Fibroblast of skin of left quadriceps (primary cell): ENCODE measurements around the gene EMC6.

Experiments
- DNase-seq, 2 experiments: peaks; one replicate each; pipeline ENCODE4 v3.0.0-alpha.2; 2013; ENCODE audit warnings: low read depth in 2 of 2

The EMC6 gene

DNA sequence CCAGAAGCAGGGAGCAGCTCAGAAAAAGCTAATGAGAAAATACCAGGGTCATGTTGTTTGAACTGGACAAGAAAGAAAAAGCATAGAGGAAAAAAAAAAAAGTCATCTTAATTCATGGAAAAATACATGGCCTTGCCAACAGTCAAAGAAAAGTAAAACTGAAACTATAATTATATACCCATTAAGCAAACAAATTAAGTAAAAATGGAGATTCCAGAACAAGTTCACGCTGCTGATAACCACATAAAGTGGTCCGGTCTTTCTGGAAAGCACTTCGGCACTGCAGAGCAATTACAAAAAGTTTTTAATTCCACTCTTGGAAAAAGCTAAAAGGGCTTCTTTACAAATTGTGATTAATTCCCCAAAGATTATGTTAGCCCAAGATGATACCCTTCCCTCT is 39.8 kb downstream of the EMC6 start:
- DNase-seq = no peak

GRCh38 chr17:3710951-3711383 is 42.4 kb downstream of the EMC6 start:
- DNase-seq = no peak

DNA sequence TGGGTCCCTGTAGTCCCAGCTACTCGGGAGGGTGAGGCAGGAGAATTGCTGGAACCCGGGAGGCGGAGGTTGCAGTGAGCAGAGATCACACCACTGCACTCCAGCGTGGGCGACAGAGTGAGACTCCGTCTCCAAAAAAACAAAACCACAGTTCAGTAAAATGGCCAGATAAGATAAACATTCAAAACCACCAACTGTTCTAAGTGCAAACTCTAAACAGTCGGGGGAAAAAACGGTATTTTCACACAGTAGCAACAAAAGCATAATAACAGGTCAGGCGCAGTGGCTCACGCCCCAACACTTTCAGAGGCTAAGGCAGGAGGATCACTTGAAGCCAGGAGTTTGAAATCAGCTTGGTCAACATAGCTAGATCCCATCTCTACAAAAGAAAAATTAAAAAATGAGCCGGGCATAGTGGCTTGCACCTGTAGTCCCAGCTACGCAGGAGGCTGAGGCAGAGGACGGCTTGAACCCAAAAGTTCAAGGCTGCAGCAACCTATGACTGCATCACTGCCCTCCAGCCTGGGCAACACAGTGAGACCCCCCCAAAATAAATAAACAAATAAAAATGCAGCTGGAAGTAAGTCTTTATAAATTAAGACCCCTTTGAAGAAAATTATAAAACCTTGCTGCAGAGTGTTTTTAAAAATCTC is 44.3 kb downstream of the EMC6 start:
- DNase-seq = no peak

DNA sequence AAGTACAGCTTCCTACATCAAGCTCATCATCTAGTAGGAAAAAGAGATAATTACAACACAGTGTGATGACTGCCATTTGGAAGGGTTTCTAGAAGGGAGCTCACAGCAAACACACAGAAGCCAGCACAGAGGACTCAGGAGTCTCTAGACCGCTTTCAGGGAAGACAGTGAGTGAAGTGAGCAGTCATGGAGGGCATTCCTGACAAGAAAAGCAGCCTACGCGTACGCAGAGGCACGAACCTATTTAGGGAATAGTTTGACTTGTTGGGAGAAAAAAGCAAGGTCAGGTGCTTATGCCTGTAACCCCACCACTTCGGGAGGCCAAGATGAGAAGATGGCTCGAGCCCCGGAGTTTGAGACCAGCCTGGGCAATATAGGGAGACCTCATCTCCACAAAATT is 46.7 kb downstream of the EMC6 start:
- DNase-seq = no peak

DNA sequence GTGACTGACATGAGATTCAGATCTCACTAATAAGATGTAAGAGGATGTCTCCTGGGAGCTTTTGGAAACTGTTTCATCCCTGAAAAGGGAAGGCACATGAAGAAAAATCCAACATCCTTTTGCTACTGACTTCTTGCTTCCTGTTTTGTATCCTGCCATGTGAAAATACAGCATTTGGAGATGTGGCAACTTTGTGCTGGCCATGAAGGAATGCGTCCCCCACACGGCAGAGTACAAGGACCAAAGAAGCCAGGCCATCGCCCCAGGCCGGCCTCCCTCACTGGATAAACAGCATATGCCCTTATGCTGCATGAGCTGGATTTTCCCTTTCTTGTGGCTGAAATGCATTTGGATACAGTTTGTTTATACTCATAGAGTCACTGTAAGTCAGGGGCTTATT is 49.6 kb downstream of the EMC6 start:
- no peak for DNase-seq

DNA sequence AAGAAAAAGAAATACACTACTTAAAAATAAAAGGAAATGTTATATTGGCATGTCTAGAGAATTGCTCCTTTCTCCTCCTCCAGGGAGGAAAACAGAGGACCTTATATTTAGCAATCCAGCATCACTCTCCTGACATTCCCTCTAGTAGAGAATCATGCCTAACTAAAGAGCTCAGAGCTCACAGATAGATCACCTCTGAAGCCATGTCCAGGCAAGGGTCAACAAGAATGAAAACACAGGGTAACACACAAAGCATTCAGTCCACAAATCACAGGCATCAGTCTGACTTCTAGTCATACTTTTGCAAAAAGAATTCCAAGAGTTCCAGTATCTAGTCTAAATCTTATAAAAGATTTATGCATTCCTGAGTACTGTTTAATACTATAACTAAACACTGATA is 50.7 kb downstream of the EMC6 start:
- DNase-seq = no peak
